ENCODE results near the gene FLT3.
"Not testable (repeated sequence)": the region's sequence is repeated elsewhere in the genome, so short reads cannot be mapped to it uniquely, and the experiment has no call there.

The FLT3 gene

DNA sequence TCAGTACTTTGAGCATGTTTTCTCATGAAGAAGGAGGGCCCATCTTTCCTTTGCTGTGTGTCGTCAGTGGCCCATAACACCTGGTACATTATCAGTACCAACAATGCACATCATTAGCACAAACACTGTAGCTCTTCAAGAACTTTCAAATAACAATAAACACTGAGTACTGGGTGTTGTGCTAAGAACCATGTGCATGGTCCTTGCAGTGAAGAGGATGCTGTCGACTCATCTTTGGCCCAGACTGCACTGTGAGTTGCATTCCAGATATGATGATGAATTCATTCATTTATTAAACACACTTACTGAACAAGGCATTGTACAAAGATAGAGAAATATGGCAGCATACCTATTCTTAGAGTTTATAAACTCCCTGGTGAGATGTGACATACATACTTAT lies 55.8 kb downstream of the FLT3 start:
- DNase-seq (ENCODE audit: low read depth in 3 of 3): no peak

- no peak for DNase-seq (ENCODE audit: low read depth in 3 of 3)
These were observed 57.2 kb downstream of the FLT3 start for GRCh38 chr13:28043224-28043623.

- DNase-seq (ENCODE audit: low read depth in 3 of 3): no peak
These were observed 58.9 kb downstream of the FLT3 start for GRCh38 chr13:28041501-28041900.

DNA sequence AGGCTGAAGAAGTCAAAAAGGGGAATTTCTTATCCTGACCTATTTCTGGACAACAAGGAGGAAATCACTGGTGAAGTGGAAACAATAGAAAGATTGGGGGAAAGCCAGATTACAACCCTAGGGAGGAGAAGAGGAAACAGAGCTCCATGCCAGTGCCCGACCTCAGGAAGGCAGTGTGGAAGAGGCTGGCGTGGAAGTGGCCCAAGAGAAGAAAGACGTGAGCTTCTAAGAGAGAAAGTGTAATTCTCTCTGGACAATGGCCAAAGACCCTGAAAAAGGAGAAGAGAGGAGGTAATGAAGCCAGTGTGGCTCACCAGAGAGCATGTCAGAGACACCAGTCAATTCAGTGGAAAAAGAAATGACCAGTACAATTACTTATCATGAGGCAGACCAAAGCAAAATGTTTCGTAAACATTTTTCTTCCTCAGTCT lies 59.3 kb downstream of the FLT3 start:
- DNase-seq (ENCODE audit: low read depth in 3 of 3): no peak

GRCh38 chr13:28037399-28037798 lies 63.0 kb downstream of the FLT3 start:
- DNase-seq (ENCODE audit: low read depth in 3 of 3): no peak

DNA sequence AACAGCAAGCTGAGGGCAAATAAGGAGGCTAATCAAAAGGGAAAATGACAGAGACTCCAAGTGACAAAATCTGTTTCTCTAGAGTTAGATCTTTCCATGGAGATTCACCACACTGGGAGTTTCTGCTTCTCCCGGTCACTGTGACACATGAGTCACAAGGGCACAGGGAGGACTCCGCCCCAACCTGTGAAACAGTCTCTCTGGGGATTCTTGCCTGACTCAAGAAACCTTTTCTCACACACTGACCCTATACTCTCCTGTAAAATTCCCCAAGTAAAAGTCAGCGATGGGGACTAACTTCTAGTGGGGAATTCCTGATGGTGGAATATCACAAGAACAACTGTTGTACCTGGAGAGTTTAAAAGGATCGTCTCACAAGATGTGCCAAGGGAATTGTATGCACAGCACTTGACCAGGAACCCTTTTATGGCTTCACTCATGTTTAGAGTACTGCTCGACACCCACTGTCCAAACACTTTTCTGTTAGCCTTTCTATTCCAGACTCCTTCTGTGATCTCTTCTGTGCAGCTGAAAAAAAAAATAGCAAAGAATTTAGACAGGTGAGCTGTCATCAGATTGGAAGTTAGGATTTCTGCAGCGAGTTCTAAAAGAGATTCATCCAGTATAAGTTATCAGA lies 65.1 kb downstream of the FLT3 start:
- DNase-seq (ENCODE audit: low read depth in 3 of 3): no peak

- no peak for DNase-seq (ENCODE audit: low read depth in 3 of 3)
These were observed 66.3 kb downstream of the FLT3 start for GRCh38 chr13:28033894-28034655.

DNA sequence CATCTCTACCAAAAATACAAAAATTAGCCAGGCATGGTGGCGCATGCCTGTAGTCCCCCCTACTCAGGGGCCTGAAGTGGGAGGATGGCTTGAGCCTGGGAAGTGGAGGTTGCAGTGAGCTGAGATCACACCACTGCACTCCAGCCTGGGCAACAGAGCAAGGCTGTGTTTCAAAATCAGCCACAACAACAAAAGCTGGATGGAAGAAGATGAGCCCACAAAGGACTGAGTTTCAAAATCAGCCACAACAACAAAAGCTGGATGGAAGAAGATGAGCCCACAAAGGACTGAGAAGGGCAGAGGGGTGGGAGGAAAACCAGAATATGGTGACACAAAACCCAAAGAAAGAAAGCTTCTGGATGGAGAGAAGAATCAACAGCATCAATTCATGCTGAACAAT lies 67.9 kb downstream of the FLT3 start:
- DNase-seq (ENCODE audit: low read depth in 3 of 3): not testable (repeated sequence)

GRCh38 chr13:28031896-28032288 lies 68.5 kb downstream of the FLT3 start:
- DNase-seq (ENCODE audit: low read depth in 3 of 3): no peak

GRCh38 chr13:28031220-28031895 lies 69.0 kb downstream of the FLT3 start:
- DNase-seq (ENCODE audit: low read depth in 3 of 3): no peak

DNA sequence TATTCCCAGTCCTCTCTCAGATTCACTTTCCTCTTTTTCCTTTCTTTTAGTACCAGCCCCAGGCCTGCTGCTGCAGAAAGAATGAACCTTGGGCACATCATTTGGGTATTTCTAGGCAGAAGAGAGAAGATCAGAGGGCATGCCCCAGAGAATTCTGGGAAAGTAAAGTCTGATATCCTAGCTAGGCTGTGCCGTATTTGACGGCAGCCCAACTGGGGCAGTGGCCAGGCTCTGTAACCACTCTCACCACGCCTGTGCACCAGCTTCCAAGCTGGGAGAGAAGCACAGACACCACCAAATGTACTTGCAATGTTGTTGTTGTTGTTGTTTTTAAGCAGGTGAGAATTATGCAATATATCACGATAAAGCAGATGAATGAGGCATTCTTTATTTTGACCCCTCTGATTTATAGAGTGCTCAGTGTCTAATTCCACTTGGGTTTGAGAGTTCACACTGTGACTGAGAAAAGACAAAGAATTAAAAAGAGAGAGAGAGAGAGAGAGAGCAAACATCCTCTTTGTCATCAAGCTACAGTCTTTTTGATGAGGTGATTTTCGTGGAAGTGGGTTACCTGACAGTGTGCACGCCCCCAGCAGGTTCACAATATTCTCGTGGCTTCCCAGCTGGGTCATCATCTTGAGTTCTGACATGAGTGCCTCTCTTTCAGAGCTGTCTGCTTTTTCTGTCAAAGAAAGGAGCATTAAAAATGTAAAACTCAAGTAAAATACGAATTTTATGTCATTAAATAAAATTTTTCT lies 72.6 kb downstream of the FLT3 start:
- DNase-seq (ENCODE audit: low read depth in 3 of 3): no peak

DNA sequence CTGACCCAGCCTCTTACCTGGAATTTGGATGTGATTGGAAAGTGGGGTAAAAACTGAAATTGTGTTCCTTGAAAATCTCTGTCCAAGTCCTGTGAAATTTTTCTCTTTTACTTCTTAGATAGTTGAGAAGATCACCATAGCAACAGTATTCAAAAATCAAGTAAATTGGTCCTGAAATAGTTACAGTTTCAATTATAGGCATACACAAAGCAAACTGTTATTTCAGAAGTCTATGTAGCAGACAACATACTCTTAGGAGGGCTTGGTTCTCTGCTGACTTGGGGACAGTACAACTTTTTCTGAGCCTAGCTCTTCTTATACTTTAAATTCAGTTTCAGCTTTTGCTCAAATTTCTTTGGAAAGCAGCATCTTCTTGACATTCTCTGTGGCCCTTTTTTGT lies 73.3 kb downstream of the FLT3 start:
- DNase-seq (ENCODE audit: low read depth in 3 of 3): no peak

DNA sequence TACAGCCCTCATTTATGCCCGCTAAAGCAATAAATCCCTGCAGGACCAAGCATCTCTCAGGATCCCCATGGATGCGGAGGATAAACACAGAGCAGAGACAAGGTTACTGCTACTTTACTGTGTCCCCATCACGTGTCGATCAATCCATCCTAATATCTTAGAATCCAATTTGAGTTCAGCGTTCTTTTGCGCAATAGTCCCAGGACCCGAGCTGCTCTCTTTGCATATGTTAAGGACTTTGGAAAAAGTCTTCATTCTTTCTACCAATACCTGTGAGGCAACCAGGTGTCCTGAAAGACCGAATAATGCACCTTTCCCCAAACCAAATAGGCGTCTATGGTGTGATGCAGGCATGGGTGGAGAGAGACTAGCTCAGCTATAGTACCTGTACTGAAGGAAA lies 73.9 kb downstream of the FLT3 start:
- no peak for DNase-seq (ENCODE audit: low read depth in 3 of 3)

- no peak for DNase-seq (ENCODE audit: low read depth in 3 of 3)
These were observed 77.4 kb downstream of the FLT3 start for GRCh38 chr13:28022848-28023518.

DNA sequence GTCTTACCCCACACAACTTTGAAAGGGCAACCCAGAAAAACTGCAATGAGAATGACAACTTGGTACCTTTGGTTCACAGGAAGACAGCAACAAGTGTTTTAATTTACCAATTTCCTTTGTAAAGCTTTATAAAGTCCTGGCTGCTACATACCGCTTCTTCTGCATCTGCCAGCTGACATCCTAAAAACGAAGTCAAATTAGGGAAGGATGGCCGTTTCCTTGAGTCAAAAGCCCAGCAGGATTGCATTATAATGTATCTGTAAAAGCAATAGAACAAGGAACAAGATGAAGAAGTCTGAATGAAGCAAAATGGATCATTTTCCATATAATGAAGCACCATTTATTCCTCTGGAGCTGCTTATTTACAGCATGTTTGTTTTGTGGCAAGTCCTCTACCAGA lies 86.1 kb downstream of the FLT3 start:
- no peak for DNase-seq (ENCODE audit: low read depth in 3 of 3)

GRCh38 chr13:28013482-28013881 lies 86.9 kb downstream of the FLT3 start:
- no peak for DNase-seq (ENCODE audit: low read depth in 3 of 3)

GRCh38 chr13:28012896-28013295 lies 87.5 kb downstream of the FLT3 start:
- DNase-seq (ENCODE audit: low read depth in 3 of 3): no peak

GRCh38 chr13:28012383-28012782 lies 88.0 kb downstream of the FLT3 start:
- DNase-seq (ENCODE audit: low read depth in 3 of 3): no peak

DNA sequence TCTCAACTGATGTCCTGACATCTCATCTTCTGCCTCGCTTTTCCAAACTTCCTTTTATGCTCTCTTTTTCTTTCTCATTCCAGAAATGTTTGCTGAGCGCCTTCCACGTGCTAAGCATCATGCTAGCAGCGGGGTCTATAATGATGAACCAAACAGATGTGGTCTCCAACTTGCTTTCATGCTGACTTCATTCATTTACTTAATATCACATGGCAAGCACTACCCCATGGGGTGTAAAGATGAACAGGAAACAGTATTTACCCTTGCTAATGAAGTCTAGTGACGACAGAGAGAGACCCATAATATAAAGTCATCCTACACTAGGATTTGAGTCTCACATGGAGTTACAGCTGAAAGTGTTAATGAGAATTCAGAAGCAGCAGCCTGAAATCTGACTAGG lies 90.3 kb downstream of the FLT3 start:
- no peak for DNase-seq (ENCODE audit: low read depth in 3 of 3)

DNA sequence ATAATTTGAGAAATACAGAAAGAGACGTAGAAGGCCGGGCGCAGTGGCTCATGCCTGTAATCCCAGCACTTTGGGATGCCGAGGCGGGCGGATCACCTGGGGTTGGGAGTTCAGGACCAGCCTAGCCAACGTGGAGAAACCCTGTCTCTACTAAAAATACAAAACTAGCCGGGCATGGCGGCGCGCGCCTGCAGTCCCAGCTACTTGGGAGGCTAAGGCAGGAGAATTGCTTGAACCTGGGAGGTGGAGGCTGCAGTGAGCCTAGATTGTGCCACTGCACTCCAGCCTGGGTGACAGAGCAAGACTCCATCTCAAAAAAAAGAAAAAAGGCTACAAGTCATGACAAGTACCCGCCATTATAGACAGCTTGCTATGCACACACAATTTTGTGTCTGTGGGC lies 95.4 kb downstream of the FLT3 start:
- DNase-seq (ENCODE audit: low read depth in 3 of 3): not testable (repeated sequence)

GRCh38 chr13:28002886-28003698 lies 97.3 kb downstream of the FLT3 start:
- no peak for DNase-seq (ENCODE audit: low read depth in 3 of 3)

Measured in stimulated activated CD4-positive, alpha-beta T cell treated with anti-CD3 and anti-CD28 coated beads, TNF-alpha, amount 100 ng/mL, for 24 hours (primary cell).